Choroid plexus epithelial cell (primary cell): Measurements from ENCODE around the gene IL6R.

Experiments
- DNase-seq: peaks from one replicate; pipeline ENCODE4 v3.0.0-alpha.2; 2010; ENCODE audit warnings: low read depth
- H3K4me3 ChIP-seq: 2 replicates; pipeline ENCODE4 v1.5.1; 2011; ENCODE audit warnings: low read depth, mild to moderate bottlenecking, control low read depth, low read length, moderate library complexity
- CTCF ChIP-seq: conservative IDR thresholded peaks from 2 replicates; pipeline ENCODE4 v1.5.1; 2011; ENCODE audit warnings: low read depth, mild to moderate bottlenecking, control low read depth, inconsistent platforms, low read length, moderate library complexity

IL6R gene

GRCh38 chr1:154501423-154502065 is 96.4 kb downstream of the IL6R start:
- no peak for DNase-seq
- no peak overlapping the region for H3K4me3 ChIP-seq
- no peak for TF ChIP-seq CTCF

GRCh38 chr1:154502066-154502743 is 97.1 kb downstream of the IL6R start, which contains the start of the genes SHE and TDRD10:
TSS of gene SHE (minus strand) at chr1:154502412. CDS start at chr1:154502026, 386 bp downstream.
TSS of gene TDRD10 (plus strand) at chr1:154502219. CDS start at chr1:154506904, 4,685 bp downstream.
- no peak within 1 kb of the TSS for H3K4me3 ChIP-seq
- no peak for TF ChIP-seq CTCF
- DNase-seq, result no peak

GRCh38 chr1:154502744-154503115 is 97.6 kb downstream of the IL6R start:
- no peak for TF ChIP-seq CTCF
- H3K4me3 ChIP-seq, result no peak overlapping the region
- DNase-seq, result no peak

- H3K4me3 ChIP-seq, result no peak overlapping the region
- DNase-seq, result no peak
- TF ChIP-seq CTCF, result no peak
These were observed 98.8 kb downstream of the IL6R start for GRCh38 chr1:154503898-154504297.

GRCh38 chr1:154512760-154513159 is 107.6 kb downstream of the IL6R start:
- DNase-seq, result no peak
- no peak overlapping the region for H3K4me3 ChIP-seq
- TF ChIP-seq CTCF, result no peak

- no peak for DNase-seq
- no peak for TF ChIP-seq CTCF
These were observed 109.0 kb downstream of the IL6R start for GRCh38 chr1:154514066-154514553.

More at GRCh38 chr1:154514066-154514553, 109.0 kb downstream of the IL6R start:
- H3K4me3 ChIP-seq, result no peak overlapping the region
